Epithelial cell of esophagus (primary cell): ENCODE results near the gene KPNA6.

Experiments used
- DNase-seq: peaks from one replicate; pipeline ENCODE4 v3.0.0; 2010; ENCODE audit warnings: low read depth
- H3K4me3 ChIP-seq: 2 replicates; pipeline ENCODE4 v1.5.1; 2011; ENCODE audit warnings: mild to moderate bottlenecking, low read length, control low read depth
- TF ChIP-seq, protein P1 (sequence below): IDR thresholded peaks from 2 replicates; pipeline ENCODE4 v1.5.1; 2011; ENCODE audit warnings: low read depth, mild to moderate bottlenecking, low read length, control low read depth, inconsistent platforms; ENCODE audit not compliant: insufficient read depth; ENCODE audit errors: missing control alignments

Gene KPNA6

DNA sequence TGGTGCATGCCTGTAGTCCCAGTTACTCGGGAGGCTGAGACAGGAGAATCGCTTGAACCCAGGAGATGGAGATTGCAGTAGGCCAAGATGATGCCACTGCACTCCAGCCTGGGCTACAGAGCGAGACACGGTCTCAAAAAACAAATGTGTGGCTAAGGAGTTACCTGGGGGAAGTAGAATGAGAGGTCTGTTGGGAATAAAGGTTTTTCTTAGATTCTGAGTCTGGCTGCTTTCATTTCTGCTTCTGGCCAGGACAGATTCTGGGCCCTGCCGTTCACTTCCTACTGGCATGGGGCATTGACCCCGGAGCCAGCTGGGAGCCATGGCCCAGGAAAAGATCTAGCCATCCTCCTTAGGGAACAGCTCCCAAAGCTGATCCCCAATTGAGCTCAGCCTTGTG lies 100.6 kb downstream of the KPNA6 start:
- TF ChIP-seq, protein P1, sequence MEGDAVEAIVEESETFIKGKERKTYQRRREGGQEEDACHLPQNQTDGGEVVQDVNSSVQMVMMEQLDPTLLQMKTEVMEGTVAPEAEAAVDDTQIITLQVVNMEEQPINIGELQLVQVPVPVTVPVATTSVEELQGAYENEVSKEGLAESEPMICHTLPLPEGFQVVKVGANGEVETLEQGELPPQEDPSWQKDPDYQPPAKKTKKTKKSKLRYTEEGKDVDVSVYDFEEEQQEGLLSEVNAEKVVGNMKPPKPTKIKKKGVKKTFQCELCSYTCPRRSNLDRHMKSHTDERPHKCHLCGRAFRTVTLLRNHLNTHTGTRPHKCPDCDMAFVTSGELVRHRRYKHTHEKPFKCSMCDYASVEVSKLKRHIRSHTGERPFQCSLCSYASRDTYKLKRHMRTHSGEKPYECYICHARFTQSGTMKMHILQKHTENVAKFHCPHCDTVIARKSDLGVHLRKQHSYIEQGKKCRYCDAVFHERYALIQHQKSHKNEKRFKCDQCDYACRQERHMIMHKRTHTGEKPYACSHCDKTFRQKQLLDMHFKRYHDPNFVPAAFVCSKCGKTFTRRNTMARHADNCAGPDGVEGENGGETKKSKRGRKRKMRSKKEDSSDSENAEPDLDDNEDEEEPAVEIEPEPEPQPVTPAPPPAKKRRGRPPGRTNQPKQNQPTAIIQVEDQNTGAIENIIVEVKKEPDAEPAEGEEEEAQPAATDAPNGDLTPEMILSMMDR, result no peak
- DNase-seq, result no peak
- no peak overlapping the region for H3K4me3 ChIP-seq

- peak; percentile 73 for DNase-seq
- H3K4me3 ChIP-seq, result no peak within 1 kb of the TSS
- TF ChIP-seq, protein P1, result no peak
Observed at GRCh38 chr1:32208891-32209328, 101.1 kb downstream of the KPNA6 start, which contains the start of gene DCDC2B. TSS of gene DCDC2B (plus strand) at chr1:32209089. CDS start at chr1:32209094, 5 bp downstream.

DNA sequence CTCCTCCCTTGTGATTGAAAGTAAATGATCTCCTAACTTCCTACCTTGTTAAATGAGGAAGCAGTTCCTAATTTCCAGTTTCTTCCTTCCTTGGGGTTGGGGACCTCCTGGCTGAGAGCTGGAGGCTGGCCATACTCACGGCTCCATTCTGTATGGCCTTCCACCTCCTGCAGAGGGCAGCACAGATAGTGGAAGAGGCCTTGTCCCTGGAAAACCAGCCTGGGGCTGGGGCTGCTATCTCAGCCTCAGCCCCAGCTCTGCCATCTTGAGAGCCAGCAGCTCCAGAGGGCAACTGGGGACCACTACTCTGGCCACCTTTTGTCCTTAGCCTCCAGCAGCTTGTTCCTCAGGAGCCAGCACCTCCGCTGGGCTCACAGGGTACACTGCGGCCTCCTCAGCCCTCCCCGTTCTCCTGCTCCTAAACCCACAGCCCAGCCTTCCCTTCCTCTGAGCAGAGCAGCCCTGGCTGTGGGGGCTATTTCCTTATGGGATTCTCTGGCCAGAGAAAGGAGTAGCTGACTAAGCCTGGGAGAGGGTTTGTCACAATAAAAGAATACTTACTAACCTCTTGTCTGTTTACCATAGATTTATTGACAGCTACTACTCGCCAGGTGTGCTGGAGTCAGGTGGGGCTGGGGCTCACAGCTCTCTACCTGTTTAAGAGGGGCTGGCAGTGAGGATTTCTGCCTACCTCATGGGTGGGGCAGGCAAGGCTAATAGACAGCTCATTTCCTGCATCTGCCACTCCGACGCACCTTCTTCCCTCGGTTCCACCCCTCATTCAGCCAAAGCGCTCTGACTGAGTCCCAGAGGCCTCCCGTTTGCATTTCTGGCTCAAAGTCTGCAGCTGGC lies 108.0 kb downstream of the KPNA6 start:
- TF ChIP-seq, protein P1, result peak; percentile 90
- no peak overlapping the region for H3K4me3 ChIP-seq
- DNase-seq, result peak; percentile 82

GRCh38 chr1:32216566-32216965 lies 108.7 kb downstream of the KPNA6 start:
- TF ChIP-seq, protein P1, result no peak

GRCh38 chr1:32219022-32219421 lies 111.2 kb downstream of the KPNA6 start:
- TF ChIP-seq, protein P1, result no peak
- H3K4me3 ChIP-seq, result no peak overlapping the region
- no peak for DNase-seq

More at GRCh38 chr1:32216566-32216965, 108.7 kb downstream of the KPNA6 start:
- H3K4me3 ChIP-seq, result no peak overlapping the region
- no peak for DNase-seq

DNA sequence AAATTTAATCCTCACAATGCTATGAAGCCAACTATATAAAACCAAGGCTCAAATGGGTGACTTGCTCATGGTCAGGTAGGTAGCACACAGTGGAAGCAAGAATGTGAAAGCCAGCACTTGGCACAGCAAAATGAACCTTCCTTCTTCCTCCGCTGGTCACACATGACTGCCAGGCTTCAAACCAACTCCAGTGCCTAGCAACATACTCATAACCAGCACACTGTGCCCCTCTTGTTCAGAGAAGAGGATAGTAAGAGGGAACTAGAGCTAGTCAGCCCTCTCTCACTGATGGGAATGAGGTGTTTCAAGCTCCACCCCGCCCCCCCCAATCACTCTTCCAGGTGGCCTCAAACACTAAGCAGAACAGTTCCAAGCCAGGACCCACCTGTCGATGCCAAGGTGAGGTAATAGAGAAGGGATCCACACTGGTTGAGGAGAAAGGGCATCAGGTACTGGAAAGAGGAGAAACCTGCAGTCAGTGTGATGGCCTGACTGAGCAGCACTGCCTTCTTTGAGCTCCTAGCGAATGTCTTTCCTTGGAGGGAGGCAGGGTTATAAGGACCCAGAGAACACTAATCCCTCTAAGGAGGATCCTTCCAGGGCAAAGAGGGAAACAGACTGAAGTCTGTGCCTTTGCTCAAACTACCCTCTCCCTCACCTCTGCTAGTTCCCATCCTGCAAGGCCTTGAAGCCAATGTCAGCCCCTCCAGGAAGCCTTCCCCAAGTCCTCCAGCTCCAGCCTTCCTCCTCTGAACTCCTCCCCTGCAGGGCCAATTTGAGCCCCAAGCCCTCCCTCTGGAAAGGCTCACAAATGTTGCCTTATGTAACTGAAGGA lies 113.1 kb downstream of the KPNA6 start:
- TF ChIP-seq, protein P1, result no peak
- H3K4me3 ChIP-seq, result peak overlapping the region; percentile 98
- no peak for DNase-seq
